ENCODE measurements around the gene TRIM46.

The TRIM46 gene

GRCh38 chr1:155174324-155175280 lies 953 bp downstream of the TRIM46 start:
- DNase-seq = peak; percentile 62

- DNase-seq = peak; percentile 20
Observed at GRCh38 chr1:155175281-155175926, 1.8 kb downstream of the TRIM46 start.

- peak; percentile 38 for DNase-seq
Observed at GRCh38 chr1:155175927-155176371, 2.3 kb downstream of the TRIM46 start.

- DNase-seq = peak; percentile 86
Observed at GRCh38 chr1:155176544-155177071, 3.0 kb downstream of the TRIM46 start.

- DNase-seq = peak; percentile 15
Observed at GRCh38 chr1:155177192-155177917, 3.7 kb downstream of the TRIM46 start.

GRCh38 chr1:155177918-155178281 lies 4.3 kb downstream of the TRIM46 start:
- peak; percentile 14 for DNase-seq

- no peak for DNase-seq
Observed at GRCh38 chr1:155178441-155179111, 4.9 kb downstream of the TRIM46 start.

- peak; percentile 11 for DNase-seq
Observed at GRCh38 chr1:155179112-155180031, 5.7 kb downstream of the TRIM46 start.

- no peak for DNase-seq
Observed at GRCh38 chr1:155181371-155182051, 7.9 kb downstream of the TRIM46 start.

GRCh38 chr1:155182052-155182550 lies 8.5 kb downstream of the TRIM46 start:
- DNase-seq = no peak

- DNase-seq = no peak
Observed at GRCh38 chr1:155183775-155184221, 10.1 kb downstream of the TRIM46 start.

GRCh38 chr1:155184351-155184811 lies 10.7 kb downstream of the TRIM46 start:
- no peak for DNase-seq

- no peak for DNase-seq
Observed at GRCh38 chr1:155184835-155185782, 11.5 kb downstream of the TRIM46 start.

- no peak for DNase-seq
Observed at GRCh38 chr1:155185783-155186066, 12.1 kb downstream of the TRIM46 start.

GRCh38 chr1:155186067-155186793 lies 12.6 kb downstream of the TRIM46 start:
- no peak for DNase-seq

- DNase-seq = no peak
Observed at GRCh38 chr1:155186794-155187455, 13.3 kb downstream of the TRIM46 start.

GRCh38 chr1:155187456-155187891 lies 13.8 kb downstream of the TRIM46 start:
- DNase-seq = no peak

- DNase-seq = no peak
Observed at GRCh38 chr1:155188268-155188667, 14.6 kb downstream of the TRIM46 start.

All from activated T-cell treated with anti-CD3 and anti-CD28 coated beads, Interleukin-2, amount 50 U/mL, for 1 hour (primary cell).